GM23248 (cell line): ENCODE measurements around the gene TBK1.

Source experiments
- EZH2 ChIP-seq: fragments of 200-600 bp; sonication (generic); IDR thresholded peaks from 2 replicates; pipeline ENCODE4 v1.6.1; 2018; ENCODE audit warnings: antibody characterized with exemption, mild to moderate bottlenecking; ENCODE audit not compliant: insufficient read depth, poor library complexity, severe bottlenecking
- EZH2phosphoT487 ChIP-seq: fragments of 200-600 bp; sonication (generic); IDR thresholded peaks from 2 replicates; pipeline ENCODE4 v1.6.1; 2018; ENCODE audit warnings: antibody characterized with exemption, moderate library complexity, mild to moderate bottlenecking, low read depth; ENCODE audit not compliant: insufficient read depth

DNA sequence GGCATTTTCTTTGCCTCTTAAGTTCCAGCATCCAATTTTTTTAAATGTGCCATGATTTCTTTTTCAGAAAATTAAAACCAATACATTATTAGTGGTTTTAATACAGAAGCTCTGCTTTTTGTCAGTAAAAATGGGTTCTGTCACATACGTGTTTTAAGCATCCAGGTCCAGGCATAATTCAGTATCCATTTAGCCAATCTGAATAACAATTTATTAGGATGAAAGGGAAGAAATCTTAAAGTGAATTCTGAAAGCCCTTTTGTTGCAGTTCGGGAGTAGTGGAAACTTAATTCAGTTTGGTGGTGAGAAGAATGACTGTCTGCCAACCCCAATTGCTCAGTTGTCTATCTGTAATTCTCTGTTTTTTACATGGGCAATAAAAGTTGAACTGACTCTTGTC, 40.5 kb upstream of the TBK1 start:
- TF ChIP-seq EZH2: no peak
- TF ChIP-seq EZH2phosphoT487: no peak
